Measurements from ENCODE around the gene YY1AP1. TPM values are rescaled to one million over a fixed set of nuclear protein-coding genes. Genes with fewer than 3 reads are reported as not detected.
"Not testable (repeated sequence)": the region's sequence is repeated elsewhere in the genome, so short reads cannot be mapped to it uniquely, and the experiment has no call there.

YY1AP1 gene, protein sequence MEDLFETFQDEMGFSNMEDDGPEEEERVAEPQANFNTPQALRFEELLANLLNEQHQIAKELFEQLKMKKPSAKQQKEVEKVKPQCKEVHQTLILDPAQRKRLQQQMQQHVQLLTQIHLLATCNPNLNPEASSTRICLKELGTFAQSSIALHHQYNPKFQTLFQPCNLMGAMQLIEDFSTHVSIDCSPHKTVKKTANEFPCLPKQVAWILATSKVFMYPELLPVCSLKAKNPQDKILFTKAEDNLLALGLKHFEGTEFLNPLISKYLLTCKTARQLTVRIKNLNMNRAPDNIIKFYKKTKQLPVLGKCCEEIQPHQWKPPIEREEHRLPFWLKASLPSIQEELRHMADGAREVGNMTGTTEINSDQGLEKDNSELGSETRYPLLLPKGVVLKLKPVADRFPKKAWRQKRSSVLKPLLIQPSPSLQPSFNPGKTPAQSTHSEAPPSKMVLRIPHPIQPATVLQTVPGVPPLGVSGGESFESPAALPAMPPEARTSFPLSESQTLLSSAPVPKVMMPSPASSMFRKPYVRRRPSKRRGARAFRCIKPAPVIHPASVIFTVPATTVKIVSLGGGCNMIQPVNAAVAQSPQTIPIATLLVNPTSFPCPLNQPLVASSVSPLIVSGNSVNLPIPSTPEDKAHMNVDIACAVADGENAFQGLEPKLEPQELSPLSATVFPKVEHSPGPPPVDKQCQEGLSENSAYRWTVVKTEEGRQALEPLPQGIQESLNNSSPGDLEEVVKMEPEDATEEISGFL
- polyA plus RNA-seq (ENCODE audit: insufficient read length in 10 of 10): 10 to 100 TPM; 38.8 to 60.3 (median 52.2) TPM
- long read RNA-seq, donor 1, partial matches to known transcripts: 6 of 11 reads
- long read RNA-seq, donor 1, other reads (novel, unspliced or antisense): 0 of 11 reads
- long read RNA-seq, donor 2, partial matches to known transcripts: 0 of 4 reads
- long read RNA-seq, donor 2, other reads (novel, unspliced or antisense): 0 of 4 reads
- long read RNA-seq, donor 3: 0 reads
- long read RNA-seq, donor 4, partial matches to known transcripts: 0 of 5 reads
- long read RNA-seq, donor 4, other reads (novel, unspliced or antisense): 0 of 5 reads
- long read RNA-seq, donor 5, transcript YY1AP1-212 (11 exons, 2,654 nt): major isoform, 5 of 42 reads
- long read RNA-seq, donor 5, partial matches to known transcripts: 31 of 42 reads
- long read RNA-seq, donor 5, other reads (novel, unspliced or antisense): 0 of 42 reads
- long read RNA-seq, donor 6, partial matches to known transcripts: 20 of 25 reads
- long read RNA-seq, donor 6, other reads (novel, unspliced or antisense): 0 of 25 reads
- long read RNA-seq, donor 7, partial matches to known transcripts: 5 of 7 reads
- long read RNA-seq, donor 7, other reads (novel, unspliced or antisense): 0 of 7 reads
- long read RNA-seq, donor 8, partial matches to known transcripts: 7 of 11 reads
- long read RNA-seq, donor 8, other reads (novel, unspliced or antisense): 0 of 11 reads
- long read RNA-seq, donor 9, partial matches to known transcripts: 0 of 1 reads
- long read RNA-seq, donor 9, other reads (novel, unspliced or antisense): 0 of 1 reads

GRCh38 chr1:155688324-155689080, at the start of gene YY1AP1:
YY1AP1 (minus strand) TSS chr1:155688774; CDS start chr1:155680436, 8,338 bp downstream.
- peak; percentile 93 to 99 (median 95) for DNase-seq

DNA sequence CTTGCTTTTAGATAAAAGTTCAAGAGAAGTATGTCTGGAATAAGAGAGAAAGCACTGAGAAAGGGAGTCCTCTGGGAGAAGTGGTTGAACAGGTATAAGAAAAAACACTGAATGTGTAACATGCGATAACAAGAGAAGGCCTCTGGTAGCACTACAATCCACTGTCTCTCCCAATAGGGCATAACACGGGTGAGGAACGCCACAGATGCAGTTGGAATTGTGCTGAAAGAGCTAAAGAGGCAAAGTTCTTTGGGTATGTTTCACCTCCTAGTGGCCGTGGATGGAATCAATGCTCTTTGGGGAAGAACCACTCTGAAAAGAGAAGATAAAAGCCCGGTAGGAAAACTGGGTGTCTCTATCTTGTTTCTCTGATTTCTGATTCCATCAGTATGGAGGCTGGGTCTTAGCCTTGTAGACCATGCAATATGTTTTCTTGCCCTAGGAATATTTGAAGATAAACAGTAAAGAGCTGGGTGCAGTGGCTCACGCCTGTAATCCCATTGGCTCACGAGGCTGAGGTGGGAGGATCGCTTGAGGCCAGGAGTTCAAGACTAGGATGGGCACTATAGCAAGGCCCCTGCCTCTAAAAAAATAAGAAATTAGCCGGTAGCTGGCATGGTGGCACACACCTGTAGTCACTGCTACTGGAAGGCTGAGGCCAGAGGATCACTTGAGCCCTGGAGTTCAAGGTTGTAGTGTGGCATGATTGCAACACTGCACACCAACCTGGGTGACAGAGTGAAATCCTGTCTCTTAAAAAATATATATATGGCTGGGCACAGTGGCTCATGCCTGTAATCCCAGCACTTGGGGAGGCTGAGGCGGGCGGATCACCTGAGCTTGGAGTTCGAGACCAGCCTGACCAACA, 40.7 kb upstream of the YY1AP1 start:
- peak; percentile 20 to 52 (median 35) for DNase-seq

DNA sequence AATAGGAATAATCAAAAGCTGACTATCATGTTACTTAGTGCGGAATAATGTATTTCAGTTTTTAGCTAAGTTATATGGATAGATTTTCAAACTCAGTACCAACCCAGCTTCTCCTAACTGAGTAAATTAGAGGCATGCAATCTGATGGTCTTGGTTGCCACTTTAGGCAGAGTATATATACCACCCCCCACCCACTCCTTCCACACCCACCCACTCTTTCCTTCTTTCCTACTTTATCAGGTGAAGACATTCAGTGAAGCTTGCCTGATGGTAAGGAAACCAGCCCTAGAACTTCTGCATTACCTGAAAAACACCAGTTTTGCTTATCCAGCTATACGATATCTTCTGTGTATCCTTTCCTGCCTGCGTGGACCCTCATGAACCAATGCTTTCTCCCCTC, 36.6 kb upstream of the YY1AP1 start:
- no peak for DNase-seq

GRCh38 chr1:155719703-155720102, 31.1 kb upstream of the YY1AP1 start:
- DNase-seq: no peak

DNA sequence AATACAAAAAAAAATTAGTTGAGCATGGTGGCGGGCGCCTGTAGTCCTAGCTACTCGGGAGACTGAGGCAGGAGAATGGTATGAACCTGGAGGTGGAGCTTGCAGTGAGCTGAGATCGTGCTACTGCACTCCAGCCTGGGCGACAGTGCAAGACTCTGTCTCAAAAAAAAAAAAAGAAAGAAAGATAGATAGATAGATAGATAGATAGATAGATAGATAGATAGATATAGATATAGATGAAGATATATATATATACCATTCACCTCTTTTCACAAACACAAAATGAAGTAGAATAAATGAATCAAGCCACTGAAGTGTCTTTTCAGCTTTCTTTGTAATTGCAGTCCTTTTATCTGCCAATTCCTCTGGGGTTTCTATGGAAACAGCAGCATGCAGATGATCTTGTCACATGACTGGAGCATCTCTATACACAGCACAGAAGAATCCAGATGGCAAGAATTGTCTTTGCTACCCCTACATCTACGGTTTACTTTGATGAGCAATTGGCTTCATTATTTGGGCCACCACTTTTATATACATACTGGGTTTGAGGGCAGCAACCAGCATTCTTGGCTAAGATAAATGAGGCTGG, 30.0 kb upstream of the YY1AP1 start:
- not testable (repeated sequence) for DNase-seq

DNA sequence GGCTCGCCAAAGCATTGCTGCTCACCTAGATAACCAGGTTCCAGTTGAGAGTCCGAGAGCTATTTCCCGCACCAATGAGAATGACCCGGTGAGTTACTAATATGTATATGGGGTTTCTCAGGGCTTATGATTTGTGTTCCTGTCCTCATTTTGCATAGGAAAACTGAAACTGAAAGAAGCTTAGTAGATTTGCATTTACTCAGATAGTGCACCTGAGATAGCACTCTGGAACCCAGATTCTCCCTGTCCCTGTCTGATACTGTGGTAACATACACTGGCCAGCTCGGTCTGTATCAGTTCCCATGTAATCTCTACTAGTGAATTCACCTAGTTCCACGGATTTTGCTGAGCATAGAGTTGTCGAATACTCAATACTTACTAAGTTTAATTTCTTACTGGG, 28.5 kb upstream of the YY1AP1 start:
- no peak for DNase-seq

- DNase-seq: no peak
Observed at GRCh38 chr1:155715777-155716176, 27.2 kb upstream of the YY1AP1 start.

GRCh38 chr1:155715056-155715455, 26.5 kb upstream of the YY1AP1 start:
- not testable (repeated sequence) for DNase-seq

DNA sequence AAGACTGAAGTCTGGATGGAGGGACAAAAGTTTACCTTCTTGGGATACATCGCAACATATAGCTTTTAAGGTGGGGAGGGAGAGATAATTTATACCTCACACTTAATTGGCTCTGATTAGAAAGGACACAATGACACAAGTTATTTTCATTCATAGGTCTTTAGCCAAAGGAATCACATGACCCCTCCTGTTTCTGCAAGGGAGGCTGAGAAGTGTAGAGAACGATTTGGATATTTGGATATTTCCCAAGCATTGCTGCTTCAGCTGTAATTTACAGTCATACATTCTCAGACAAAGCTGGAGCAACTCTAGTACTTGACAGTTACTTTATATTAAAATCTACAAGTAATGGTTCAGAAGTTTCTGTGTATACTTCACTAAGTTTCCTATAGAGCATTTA, 24.5 kb upstream of the YY1AP1 start:
- DNase-seq: no peak

DNA sequence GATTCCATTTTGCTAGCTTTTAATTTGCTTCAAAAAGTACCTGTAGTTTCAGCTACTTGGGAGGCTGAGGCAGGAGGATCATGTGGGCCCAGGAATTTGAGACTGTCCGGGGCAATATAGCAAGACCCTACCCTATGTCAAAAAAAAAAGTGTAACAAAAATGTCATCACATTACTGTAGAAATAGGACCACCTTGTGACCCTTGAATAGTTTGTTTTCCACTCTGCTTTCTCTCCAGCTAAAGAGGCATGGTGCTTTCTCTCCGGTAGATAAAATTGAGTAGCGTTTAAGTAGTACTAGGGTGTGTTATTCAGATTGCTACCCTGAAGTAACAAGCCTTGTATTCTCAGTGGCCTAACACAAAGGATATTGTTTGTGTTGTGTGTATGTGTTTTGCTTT, 24.1 kb upstream of the YY1AP1 start:
- DNase-seq: not testable (repeated sequence)

GRCh38 chr1:155711457-155711856, 22.9 kb upstream of the YY1AP1 start:
- not testable (repeated sequence) for DNase-seq

GRCh38 chr1:155709391-155709790, 20.8 kb upstream of the YY1AP1 start:
- DNase-seq: no peak

GRCh38 chr1:155706139-155706538, 17.6 kb upstream of the YY1AP1 start:
- DNase-seq: peak in 1 of 3 donors; percentile 13

DNA sequence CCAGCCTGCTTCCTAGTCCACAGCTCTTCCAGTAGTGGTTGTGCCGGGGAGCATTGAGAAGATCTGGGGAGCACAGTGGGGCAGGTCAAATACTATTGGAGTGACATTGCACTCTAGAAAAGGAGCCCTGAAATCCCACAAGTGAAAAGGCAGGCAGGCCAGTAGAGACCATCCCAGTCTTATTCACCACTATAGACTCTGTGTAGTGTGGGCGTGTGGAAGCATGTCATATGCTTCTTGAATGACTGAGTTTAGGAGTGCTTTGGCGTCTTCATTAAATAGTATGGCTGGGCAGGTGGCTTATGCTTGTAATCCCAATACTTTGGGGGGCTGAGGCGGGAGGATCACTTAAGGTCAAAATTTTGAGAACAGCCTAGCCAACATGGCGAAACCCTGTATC, 15.8 kb upstream of the YY1AP1 start:
- not testable (repeated sequence) for DNase-seq

- DNase-seq: no peak
Observed at GRCh38 chr1:155703216-155703615, 14.6 kb upstream of the YY1AP1 start.

DNA sequence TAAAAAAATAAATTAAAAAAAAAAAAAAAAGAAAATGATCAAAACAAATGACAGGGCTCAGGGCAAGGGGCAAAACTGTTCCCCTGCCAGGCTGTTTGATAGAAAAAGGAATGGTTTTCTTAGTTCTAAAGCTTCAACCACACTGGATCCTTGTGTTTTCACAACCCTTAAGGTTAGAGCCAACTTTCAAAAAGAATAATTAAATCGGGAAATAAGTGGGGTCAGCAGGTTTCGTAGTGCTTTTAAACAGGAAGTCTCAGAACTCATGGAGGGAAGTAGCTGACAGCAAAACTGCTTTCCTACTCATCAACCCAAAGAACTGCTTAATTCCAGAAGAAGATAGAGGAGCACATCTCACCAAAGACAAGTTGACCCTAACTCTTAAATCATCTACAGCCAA, 13.1 kb upstream of the YY1AP1 start:
- not testable (repeated sequence) for DNase-seq

DNA sequence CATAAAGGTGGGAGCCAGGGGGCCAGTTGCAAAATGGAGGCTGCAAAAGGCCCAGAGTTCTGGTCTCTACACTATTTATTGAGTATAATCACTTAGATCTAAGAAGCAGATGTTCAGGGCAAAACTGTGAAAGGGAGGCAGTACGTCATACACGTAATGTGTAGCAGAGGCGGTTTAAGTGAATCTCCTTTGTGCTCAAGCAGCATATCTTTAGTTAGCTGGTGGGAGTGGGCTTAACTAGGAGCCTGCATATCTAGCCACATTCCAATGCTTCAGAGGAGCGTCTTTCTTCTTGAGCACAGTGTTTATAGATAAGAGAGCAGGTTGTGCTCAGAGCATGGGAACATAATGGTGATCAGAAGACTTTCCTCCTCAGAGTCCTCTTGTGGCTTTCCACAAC, 10.5 kb upstream of the YY1AP1 start:
- DNase-seq: not testable (repeated sequence)

- no peak for DNase-seq
Observed at GRCh38 chr1:155698382-155699038, 9.9 kb upstream of the YY1AP1 start.

Measured in muscle of back (tissue), 13 donors.